HEK293 (cell line): ENCODE measurements around the gene LHX4.

Experiments used
- EGR2 ChIP-seq: fragments of 450-650 bp; formaldehyde crosslinking; IDR thresholded peaks from 2 replicates; pipeline ENCODE4 v1.5.1; 2016; ENCODE audit warnings: low read depth, missing biosample characterization, missing genetic modification characterization
- HIC1 ChIP-seq: fragments of 450-650 bp; formaldehyde crosslinking; IDR thresholded peaks from 2 replicates; pipeline ENCODE4 v1.5.1; 2016; ENCODE audit warnings: missing biosample characterization, missing genetic modification characterization
- PRDM10 ChIP-seq: fragments of 450-650 bp; formaldehyde crosslinking; IDR thresholded peaks from 2 replicates; pipeline ENCODE4 v1.5.1; 2016; ENCODE audit warnings: missing biosample characterization, missing genetic modification characterization
- REST ChIP-seq: fragments of 450-650 bp; formaldehyde crosslinking; IDR thresholded peaks from 2 replicates; pipeline ENCODE4 v1.5.1; 2016; ENCODE audit warnings: missing biosample characterization, missing genetic modification characterization
- SCRT2 ChIP-seq: fragments of 450-650 bp; formaldehyde crosslinking; IDR thresholded peaks from 2 replicates; pipeline ENCODE4 v1.5.1; 2016; ENCODE audit warnings: missing biosample characterization, missing genetic modification characterization
- ZBTB10 ChIP-seq: fragments of 450-650 bp; formaldehyde crosslinking; IDR thresholded peaks from 2 replicates; pipeline ENCODE4 v1.5.1; 2016; ENCODE audit warnings: missing biosample characterization, missing genetic modification characterization
- ZBTB17 ChIP-seq: fragments of 450-650 bp; formaldehyde crosslinking; IDR thresholded peaks from 2 replicates; pipeline ENCODE4 v1.5.1; 2016; ENCODE audit warnings: missing biosample characterization, missing genetic modification characterization
- ZBTB8A ChIP-seq: fragments of 450-650 bp; formaldehyde crosslinking; IDR thresholded peaks from 2 replicates; pipeline ENCODE4 v1.5.1; 2016; ENCODE audit warnings: missing biosample characterization, missing genetic modification characterization
- ZFHX2 ChIP-seq: fragments of 450-650 bp; formaldehyde crosslinking; conservative IDR thresholded peaks from 2 replicates; pipeline ENCODE4 v1.5.1; 2016; ENCODE audit warnings: missing biosample characterization, missing genetic modification characterization
- ZIC2 ChIP-seq: fragments of 450-650 bp; formaldehyde crosslinking; IDR thresholded peaks from 2 replicates; pipeline ENCODE4 v1.5.1; 2016; ENCODE audit warnings: missing biosample characterization, missing genetic modification characterization
- ZNF398 ChIP-seq: fragments of 450-650 bp; formaldehyde crosslinking; IDR thresholded peaks from 2 replicates; pipeline ENCODE4 v1.5.1; 2017; ENCODE audit warnings: missing biosample characterization, missing genetic modification characterization
- ZNF510 ChIP-seq: fragments of 450-650 bp; formaldehyde crosslinking; IDR thresholded peaks from 2 replicates; pipeline ENCODE4 v1.5.1; 2018; ENCODE audit warnings: mild to moderate bottlenecking, missing genetic modification characterization, missing biosample characterization; ENCODE audit not compliant: insufficient replicate concordance
- ZNF513 ChIP-seq: fragments of 450-650 bp; IDR thresholded peaks from 2 replicates; pipeline ENCODE4 v1.5.1; 2018; ENCODE audit warnings: missing biosample characterization, missing genetic modification characterization
- ZNF701 ChIP-seq: fragments of 450-650 bp; formaldehyde crosslinking; IDR thresholded peaks from 2 replicates; pipeline ENCODE4 v1.5.1; 2016; ENCODE audit warnings: missing biosample characterization, missing genetic modification characterization
- ZNF704 ChIP-seq: fragments of 450-650 bp; formaldehyde crosslinking; IDR thresholded peaks from 2 replicates; pipeline ENCODE4 v1.5.1; 2016; ENCODE audit warnings: missing biosample characterization, missing genetic modification characterization

The LHX4 gene

GRCh38 chr1:180230791-180231505 lies 884 bp downstream of the LHX4 start (continued):
- TF ChIP-seq ZNF398 (tag by site-specific recombination), result peak; percentile 70
- no peak for TF ChIP-seq ZNF704
- TF ChIP-seq HIC1 (tag by site-specific recombination), result 0 out of 2 replicates have a peak, but pooled peaks have one; percentile 2
- TF ChIP-seq ZBTB17 (tag by site-specific recombination), result 0 out of 2 replicates have a peak, but pooled peaks have one; percentile 21
- TF ChIP-seq EGR2 (tag by site-specific recombination), result 0 out of 2 replicates have a peak, but pooled peaks have one; percentile 13
- TF ChIP-seq SCRT2 (tag by site-specific recombination), result 0 out of 2 replicates have a peak, but pooled peaks have one; percentile 22
- TF ChIP-seq ZFHX2 (tag by site-specific recombination), result peak; percentile 45
- no peak for TF ChIP-seq ZNF701 (tag by site-specific recombination)
- TF ChIP-seq REST (tag by site-specific recombination), result peak; percentile 10; the same call in 1 of the 2 replicates
- TF ChIP-seq PRDM10 (tag by site-specific recombination), result peak; percentile 78
- TF ChIP-seq ZIC2 (tag by site-specific recombination), result peak; percentile 91
- peak; percentile 74; the same call in 1 of the 2 replicates for TF ChIP-seq ZBTB10
- no peak for TF ChIP-seq ZNF513 (tag by site-specific recombination)
- TF ChIP-seq ZNF510 (tag by site-specific recombination), result no peak
- peak; percentile 52; the same call in 1 of the 2 replicates for TF ChIP-seq ZBTB8A
